Transverse colon (tissue), 3 donors: ENCODE results near the gene EMILIN2.

Source experiments
- EP300 ChIP-seq: sonication (generic); formaldehyde crosslinking; IDR thresholded peaks from one replicate; pipeline ENCODE4 v1.6.1; 2017; ENCODE audit warnings: antibody characterized with exemption, low read depth
- TF ChIP-seq, protein P1 (sequence below), 5 experiments: fragments of 200-600 bp in 3 of 5; fragments of 450-650 bp in 2 of 5; sonication (generic) in 3 of 5; IDR thresholded peaks; 1 replicate in 2 of 5; 2 replicates in 3 of 5; pipeline ENCODE4 v1.5.1; 2016 to 2017; ENCODE audit warnings: antibody characterized with exemption in 5 of 5, inconsistent platforms in 3 of 5, mild to moderate bottlenecking in 2 of 5, moderate library complexity in 1 of 5

DNA sequence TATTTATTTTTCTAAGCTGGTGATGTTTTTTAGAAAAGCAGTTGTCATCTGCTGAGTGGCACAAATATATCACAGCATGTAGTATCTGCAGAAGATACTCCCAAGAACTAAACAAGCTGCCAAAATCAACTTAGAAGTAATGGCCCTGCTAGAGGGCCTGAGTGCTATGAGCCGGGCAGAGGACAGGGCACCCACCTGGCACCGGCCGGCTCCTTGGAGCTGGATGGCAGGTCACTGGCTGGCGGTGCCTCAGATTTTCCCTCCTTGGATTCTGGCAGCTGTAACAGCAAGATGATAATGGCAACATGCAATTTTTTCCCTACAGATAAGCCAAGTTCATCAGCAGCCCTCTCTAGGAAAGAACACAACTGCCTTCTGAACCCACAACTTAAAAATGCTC lies 79.7 kb downstream of the EMILIN2 start:
- TF ChIP-seq, protein P1, sequence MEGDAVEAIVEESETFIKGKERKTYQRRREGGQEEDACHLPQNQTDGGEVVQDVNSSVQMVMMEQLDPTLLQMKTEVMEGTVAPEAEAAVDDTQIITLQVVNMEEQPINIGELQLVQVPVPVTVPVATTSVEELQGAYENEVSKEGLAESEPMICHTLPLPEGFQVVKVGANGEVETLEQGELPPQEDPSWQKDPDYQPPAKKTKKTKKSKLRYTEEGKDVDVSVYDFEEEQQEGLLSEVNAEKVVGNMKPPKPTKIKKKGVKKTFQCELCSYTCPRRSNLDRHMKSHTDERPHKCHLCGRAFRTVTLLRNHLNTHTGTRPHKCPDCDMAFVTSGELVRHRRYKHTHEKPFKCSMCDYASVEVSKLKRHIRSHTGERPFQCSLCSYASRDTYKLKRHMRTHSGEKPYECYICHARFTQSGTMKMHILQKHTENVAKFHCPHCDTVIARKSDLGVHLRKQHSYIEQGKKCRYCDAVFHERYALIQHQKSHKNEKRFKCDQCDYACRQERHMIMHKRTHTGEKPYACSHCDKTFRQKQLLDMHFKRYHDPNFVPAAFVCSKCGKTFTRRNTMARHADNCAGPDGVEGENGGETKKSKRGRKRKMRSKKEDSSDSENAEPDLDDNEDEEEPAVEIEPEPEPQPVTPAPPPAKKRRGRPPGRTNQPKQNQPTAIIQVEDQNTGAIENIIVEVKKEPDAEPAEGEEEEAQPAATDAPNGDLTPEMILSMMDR (IDR thresholded peaks at IDR 0.05), result no peak
- TF ChIP-seq EP300, result no peak
